GM06990 (cell line): Measurements from ENCODE around the gene CSNK1G2.

Source experiments
- DNase-seq: peaks from one replicate; pipeline ENCODE4 v3.0.0-alpha.2; 2011; ENCODE audit not compliant: insufficient read length; ENCODE audit errors: extremely low read depth
- H3K27me3 ChIP-seq: replicated peaks from 2 replicates; pipeline ENCODE4 v1.6.0; 2011; ENCODE audit warnings: low read length; ENCODE audit not compliant: control insufficient read depth, insufficient read depth
- H3K36me3 ChIP-seq: 2 replicates; pipeline ENCODE4 v1.5.1; 2011; ENCODE audit warnings: low read length; ENCODE audit not compliant: control insufficient read depth, insufficient read depth
- H3K4me3 ChIP-seq: replicated peaks from 2 replicates; pipeline ENCODE4 v1.5.1; 2011; ENCODE audit warnings: low read depth, mild to moderate bottlenecking, control low read depth, low read length
- CTCF ChIP-seq: IDR thresholded peaks from 2 replicates; pipeline ENCODE4 v1.5.1; 2011; ENCODE audit warnings: low read length, control low read depth, mild to moderate bottlenecking, inconsistent platforms; ENCODE audit not compliant: insufficient read depth, poor library complexity, severe bottlenecking

CSNK1G2 gene

GRCh38 chr19:1974381-1975161, 33.6 kb downstream of the CSNK1G2 start:
- DNase-seq, result no peak
- TF ChIP-seq CTCF, result no peak
- Histone ChIP-seq H3K27me3 (no peaks in the 10 kb centered on the region), H3K4me3 (no peak overlapping the region), H3K36me3 (peaks cover 34% of the 10 kb centered on the region)

- Histone ChIP-seq H3K4me3 (no peak overlapping the region), H3K36me3 (peaks cover 30% of the 10 kb centered on the region), H3K27me3 (no peaks in the 10 kb centered on the region)
- no peak for DNase-seq
- TF ChIP-seq CTCF, result no peak
Observed at GRCh38 chr19:1975162-1975480, 34.1 kb downstream of the CSNK1G2 start.

- no peak for TF ChIP-seq CTCF
- no peak overlapping the region for H3K4me3 ChIP-seq
- no peak for DNase-seq
- peaks cover 27% of the 10 kb centered on the region for H3K36me3 ChIP-seq
- no peaks in the 10 kb centered on the region for H3K27me3 ChIP-seq
Observed at GRCh38 chr19:1977120-1977519, 36.1 kb downstream of the CSNK1G2 start.

GRCh38 chr19:1978346-1978894, 37.4 kb downstream of the CSNK1G2 start:
- no peak for DNase-seq
- H3K36me3 ChIP-seq, result peaks cover 30% of the 10 kb centered on the region

GRCh38 chr19:1979017-1979416, 38.0 kb downstream of the CSNK1G2 start:
- no peak for DNase-seq
- H3K4me3 ChIP-seq, result no peak overlapping the region
- peaks cover 29% of the 10 kb centered on the region for H3K36me3 ChIP-seq

More at GRCh38 chr19:1978346-1978894, 37.4 kb downstream of the CSNK1G2 start:
- no peaks in the 10 kb centered on the region for H3K27me3 ChIP-seq
- no peak overlapping the region for H3K4me3 ChIP-seq
- no peak for TF ChIP-seq CTCF

More at GRCh38 chr19:1979017-1979416, 38.0 kb downstream of the CSNK1G2 start:
- H3K27me3 ChIP-seq, result no peaks in the 10 kb centered on the region
- TF ChIP-seq CTCF, result no peak
